Brain microvascular endothelial cell (primary cell): ENCODE results near the gene SLC26A1.

Experiments
- DNase-seq: peaks from one replicate; pipeline ENCODE4 v3.0.0-alpha.2; 2020
- H3K27ac ChIP-seq: fragments of 250-450 bp; sonication (Bioruptor Pico); 2 replicates; pipeline ENCODE4 v1.5.1; 2020; ENCODE audit warnings: mild to moderate bottlenecking, moderate library complexity
- H3K27me3 ChIP-seq: fragments of 250-450 bp; sonication (Bioruptor Pico); replicated peaks from 2 replicates; pipeline ENCODE4 v1.5.1; 2020; ENCODE audit warnings: mild to moderate bottlenecking
- H3K36me3 ChIP-seq: fragments of 250-450 bp; sonication (Bioruptor Pico); replicated peaks from 2 replicates; pipeline ENCODE4 v1.5.1; 2020; ENCODE audit warnings: mild to moderate bottlenecking
- H3K4me3 ChIP-seq: 2 replicates; pipeline ENCODE4 v1.5.1; 2011; ENCODE audit warnings: low read depth, mild to moderate bottlenecking, control low read depth, low read length, moderate library complexity
- CTCF ChIP-seq: IDR thresholded peaks from 2 replicates; pipeline ENCODE4 v1.5.1; 2011; ENCODE audit warnings: low read depth, mild to moderate bottlenecking, moderate library complexity, low read length, control low read depth, inconsistent platforms; ENCODE audit errors: missing control alignments
- in situ Hi-C: cut with HindIII; loops from 2 replicates; pipeline ENCODE4 v1.10.0; 2017; ENCODE audit warnings: low sequenced_read_pairs, low pct_ligation_motif_present

The SLC26A1 gene

DNA sequence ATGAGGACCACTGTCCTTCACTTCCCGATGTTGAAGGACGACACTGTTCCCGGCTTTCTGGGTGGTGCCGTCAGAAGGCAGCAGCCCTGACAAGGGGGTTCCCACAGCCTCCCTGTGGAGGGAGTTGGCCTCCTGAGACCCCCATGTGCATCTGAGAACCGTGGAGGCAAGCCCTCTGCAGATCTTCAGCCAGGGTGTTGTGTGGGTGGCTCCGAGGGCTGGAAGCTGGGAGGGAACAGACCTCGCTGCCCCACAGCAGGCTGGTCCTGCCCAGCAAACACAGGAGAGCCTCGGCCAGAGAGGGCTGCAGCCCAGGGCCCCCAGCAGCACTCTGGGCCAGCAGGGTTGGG, 36.0 kb downstream of the SLC26A1 start:
- no peak for DNase-seq
- no peak for TF ChIP-seq CTCF
- in situ Hi-C loops, result no loop called here
- H3K27me3 ChIP-seq, result no peaks in the 10 kb centered on the region
- H3K27ac ChIP-seq, result no peak overlapping the region
- no peak overlapping the region for H3K4me3 ChIP-seq
- H3K36me3 ChIP-seq, result peaks cover 5% of the 10 kb centered on the region

DNA sequence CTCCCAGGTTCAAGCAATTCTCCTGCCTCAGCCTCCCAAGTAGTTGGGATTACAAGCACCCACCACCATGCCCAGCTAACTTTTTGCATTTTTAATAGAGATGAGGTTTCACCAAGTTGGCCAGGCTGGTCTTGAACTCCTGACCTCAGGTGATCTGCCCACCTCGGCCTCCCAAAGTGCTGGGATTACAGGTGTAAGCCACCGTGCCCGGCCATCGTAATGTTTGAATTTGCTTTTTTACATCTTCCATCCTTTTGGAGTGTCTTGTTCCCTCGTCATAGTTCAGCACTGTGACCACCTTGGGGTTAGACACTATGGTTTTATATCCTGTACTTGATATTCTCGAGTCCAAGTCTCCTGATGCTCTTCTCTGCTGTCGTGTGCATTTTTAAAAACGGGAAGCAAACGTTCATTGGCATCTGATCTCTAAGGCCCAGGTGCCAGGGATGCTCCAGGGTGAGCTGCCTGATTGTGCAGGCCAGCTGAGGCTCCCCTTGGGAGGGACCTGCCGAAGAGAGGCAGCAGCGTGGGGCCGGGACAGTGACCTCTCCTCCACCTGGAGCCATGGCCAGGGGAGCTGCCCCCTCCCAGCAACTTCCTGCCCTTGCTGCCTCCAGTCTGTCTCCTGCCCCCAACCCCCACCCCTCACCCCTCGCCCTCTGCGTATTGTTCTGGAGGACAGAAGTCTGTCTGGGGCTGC, 36.5 kb downstream of the SLC26A1 start:
- Histone ChIP-seq H3K36me3 (peaks cover 4% of the 10 kb centered on the region), H3K27me3 (no peaks in the 10 kb centered on the region), H3K4me3 (no peak overlapping the region), H3K27ac (no peak overlapping the region)
- TF ChIP-seq CTCF, result no peak
- in situ Hi-C loops, result no loop called here
- no peak for DNase-seq

- peaks cover 4% of the 10 kb centered on the region for H3K36me3 ChIP-seq
Observed at GRCh38 chr4:955931-956381, 37.2 kb downstream of the SLC26A1 start.

DNA sequence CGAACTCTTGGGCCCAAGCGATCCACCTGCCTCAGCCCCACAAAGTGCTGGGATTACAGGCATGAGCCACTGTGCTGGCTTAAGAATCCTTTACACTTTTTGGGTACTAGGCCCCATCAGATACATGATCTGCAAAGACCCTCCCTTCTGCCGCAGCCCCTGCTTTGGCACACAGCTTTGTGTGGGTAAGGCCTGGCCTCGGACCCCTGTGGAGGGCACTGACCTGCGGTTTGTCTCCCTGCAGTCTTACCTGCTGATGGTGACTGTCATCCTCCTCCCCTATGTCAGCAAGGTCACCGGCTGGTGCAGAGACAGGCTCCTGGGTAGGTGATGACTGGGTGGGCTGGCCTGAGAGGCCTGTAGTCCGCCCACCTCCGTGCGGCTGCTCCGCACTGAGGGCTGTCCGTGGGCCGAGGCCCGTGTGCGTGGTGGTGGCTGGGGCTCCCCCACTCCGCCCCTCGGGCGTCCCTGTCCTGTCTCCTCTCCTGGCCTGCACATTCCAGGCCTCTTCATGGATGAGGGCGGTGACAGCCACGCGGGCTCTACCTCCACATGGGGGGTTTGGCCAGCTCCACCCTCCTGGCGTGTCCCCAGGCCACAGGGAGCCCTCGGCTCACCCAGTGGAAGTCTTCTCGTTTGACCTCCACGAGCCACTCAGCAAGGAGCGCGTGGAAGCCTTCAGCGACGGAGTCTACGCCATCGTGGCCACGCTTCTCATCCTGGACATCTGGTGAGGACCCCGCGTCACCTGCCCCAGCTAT, 37.9 kb downstream of the SLC26A1 start:
- in situ Hi-C loops, result no loop called here
- no peak for DNase-seq
- TF ChIP-seq CTCF, result no peak
- H3K27me3 ChIP-seq, result no peaks in the 10 kb centered on the region
- H3K27ac ChIP-seq, result no peak overlapping the region
- H3K4me3 ChIP-seq, result no peak overlapping the region
- peaks cover 4% of the 10 kb centered on the region for H3K36me3 ChIP-seq

More at GRCh38 chr4:955931-956381, 37.2 kb downstream of the SLC26A1 start:
- no peak for DNase-seq
- in situ Hi-C loops, result no loop called here
- TF ChIP-seq CTCF, result no peak
- no peak overlapping the region for H3K4me3 ChIP-seq
- no peaks in the 10 kb centered on the region for H3K27me3 ChIP-seq
- H3K27ac ChIP-seq, result no peak overlapping the region

DNA sequence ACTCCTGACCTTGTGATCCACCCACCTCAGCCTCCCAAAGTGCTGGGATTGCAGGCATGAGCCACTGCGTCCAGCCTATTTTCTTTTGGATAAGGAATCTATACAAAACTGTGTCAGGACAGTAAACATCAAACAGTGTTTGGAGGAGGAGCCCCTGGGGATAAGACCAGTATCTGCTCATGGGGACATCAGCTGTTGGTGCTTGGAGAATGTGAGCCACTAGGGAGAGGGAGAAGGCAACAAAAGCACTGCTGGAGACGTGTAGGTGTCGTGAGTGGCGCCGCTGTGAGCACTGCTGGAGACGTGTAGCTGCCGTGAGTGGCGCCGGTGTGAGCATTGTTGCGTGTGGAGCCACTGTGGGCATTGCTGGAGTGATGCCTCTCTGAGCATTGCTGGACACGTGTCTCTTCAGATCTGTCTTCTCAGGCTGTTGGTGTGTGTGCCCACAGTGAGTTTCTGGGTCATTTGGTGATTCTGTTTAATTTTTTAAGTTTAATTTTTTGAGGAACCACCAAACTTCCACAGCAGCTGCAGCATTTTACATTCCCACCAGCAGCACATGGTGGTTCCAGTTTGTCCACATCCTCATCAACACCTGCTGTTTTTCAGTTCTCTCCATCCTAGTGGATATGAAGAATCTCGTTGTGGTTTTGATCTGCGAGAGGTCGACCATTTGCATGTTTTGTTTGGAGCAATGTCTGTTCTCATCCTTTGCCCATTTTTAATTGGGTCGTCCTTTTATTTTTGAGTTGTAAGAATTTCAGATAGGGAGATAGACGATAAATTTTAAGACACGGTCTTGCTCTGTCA, 38.8 kb downstream of the SLC26A1 start:
- Histone ChIP-seq H3K36me3 (peaks cover 4% of the 10 kb centered on the region), H3K27ac (no peak overlapping the region), H3K4me3 (no peak overlapping the region), H3K27me3 (no peaks in the 10 kb centered on the region)
- TF ChIP-seq CTCF, result no peak
- in situ Hi-C loops, result no loop called here
- DNase-seq, result no peak
